GM18951 (cell line): ENCODE data around the gene GPBP1.
"Not testable (repeated sequence)": the region's sequence is repeated elsewhere in the genome, so short reads cannot be mapped to it uniquely, and the experiment has no call there.

Experiments used
- POLR2A ChIP-seq: IDR thresholded peaks from 4 replicates; pipeline ENCODE4 v1.6.1; 2011; ENCODE audit warnings: mild to moderate bottlenecking; ENCODE audit not compliant: insufficient read length, insufficient read depth; ENCODE audit errors: extremely low read depth
- in situ Hi-C: fragments of 300-500 bp; cut with MboI; formaldehyde crosslinking; loops from one replicate; pipeline ENCODE4 v1.12.0; 2022; ENCODE audit warnings: low sequenced_read_pairs, mixed read lengths, inconsistent platforms; ENCODE audit not compliant: unreplicated experiment

The GPBP1 gene

DNA sequence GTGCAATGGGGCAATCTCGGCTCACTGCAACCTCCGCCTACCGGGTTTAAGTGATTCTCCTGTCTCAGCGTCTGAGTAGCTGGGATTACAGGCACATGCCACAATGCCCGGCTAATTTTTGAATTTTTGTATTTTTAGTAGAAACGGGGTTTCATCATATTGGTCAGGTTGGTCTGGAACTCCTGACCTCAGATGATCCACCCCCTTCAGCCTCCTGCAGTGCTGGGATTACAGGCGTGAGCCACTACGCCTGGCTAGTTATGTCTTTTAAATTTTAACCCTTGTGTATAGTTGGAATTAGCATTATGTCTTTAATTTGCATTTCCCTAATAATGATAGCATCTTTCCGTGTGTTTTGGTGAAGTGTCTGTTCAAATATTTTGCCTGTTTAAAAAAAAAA is 11.5 kb downstream of the GPBP1 start:
- in situ Hi-C loops, result no loop called here
- no peak for TF ChIP-seq POLR2A

DNA sequence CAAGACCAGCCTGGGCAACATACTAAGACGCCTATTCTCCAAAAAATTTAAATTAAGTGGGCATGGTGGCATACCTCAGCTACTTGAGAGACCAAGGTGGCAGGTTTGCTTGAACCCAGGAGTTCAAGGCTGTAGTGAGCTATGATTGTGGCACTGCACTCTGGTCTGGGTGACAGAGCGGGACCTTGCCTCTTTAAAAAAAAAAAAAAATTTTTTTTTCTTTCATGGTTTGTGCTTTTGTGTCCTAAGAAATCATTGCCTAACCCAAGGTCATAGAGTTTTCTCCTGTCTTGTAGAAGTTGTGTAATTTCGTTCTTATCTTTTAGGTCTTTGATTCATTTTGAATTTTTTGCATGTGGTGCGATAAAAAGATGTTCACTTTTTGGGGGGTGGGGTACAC is 12.3 kb downstream of the GPBP1 start:
- no peak for TF ChIP-seq POLR2A
- in situ Hi-C loops, result no loop called here

DNA sequence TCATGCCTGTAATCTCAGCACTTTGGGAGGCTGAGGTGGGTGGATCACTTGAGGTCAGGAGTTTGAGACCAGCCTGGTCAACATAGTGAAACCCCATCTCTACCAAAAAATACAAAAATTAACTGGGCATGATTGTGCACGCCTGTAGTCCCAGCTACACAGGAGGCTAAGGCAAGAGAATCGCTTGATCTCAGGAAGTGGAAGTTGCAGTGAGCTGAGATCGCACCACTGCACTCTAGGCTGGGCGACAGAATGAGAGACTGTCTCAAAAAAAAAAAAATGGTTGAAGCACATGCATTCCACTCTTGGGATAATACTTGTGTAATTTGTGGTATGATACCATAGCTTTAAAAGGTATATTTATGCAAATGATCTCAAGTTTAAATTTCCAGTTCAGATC is 14.1 kb downstream of the GPBP1 start:
- in situ Hi-C loops, result not testable (repeated sequence)

GRCh38 chr5:57189515-57189914 is 15.7 kb downstream of the GPBP1 start:
- in situ Hi-C loops, result no loop called here
- TF ChIP-seq POLR2A, result no peak

- in situ Hi-C loops, result no loop called here
- TF ChIP-seq POLR2A, result no peak
Measured at GRCh38 chr5:57190593-57190992, 16.7 kb downstream of the GPBP1 start.

DNA sequence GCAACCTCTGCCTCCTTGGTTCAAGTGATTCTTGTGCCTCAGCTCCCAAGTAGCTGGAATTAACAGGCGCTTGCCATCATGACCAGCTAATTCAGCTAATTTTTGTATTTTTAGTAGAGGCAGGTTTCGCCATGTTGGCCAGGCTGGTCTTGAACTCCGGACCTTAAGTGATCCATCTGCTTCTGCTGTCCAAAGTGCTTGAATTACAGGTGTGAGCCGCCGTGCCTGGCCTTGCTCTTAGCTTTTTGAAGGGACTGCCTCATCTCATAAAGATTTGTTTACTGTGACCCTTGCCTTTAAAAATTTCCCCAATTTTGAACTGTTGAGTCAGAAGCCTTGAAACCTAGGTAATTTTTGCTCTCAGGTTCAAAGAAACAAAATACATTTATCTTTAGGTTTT is 17.3 kb downstream of the GPBP1 start:
- in situ Hi-C loops, result no loop called here
- no peak for TF ChIP-seq POLR2A

- in situ Hi-C loops, result no loop called here
- TF ChIP-seq POLR2A, result no peak
Measured at GRCh38 chr5:57191986-57192385, 18.1 kb downstream of the GPBP1 start.

- in situ Hi-C loops, result not testable (repeated sequence)
Measured at GRCh38 chr5:57192832-57193231, 19.0 kb downstream of the GPBP1 start.

DNA sequence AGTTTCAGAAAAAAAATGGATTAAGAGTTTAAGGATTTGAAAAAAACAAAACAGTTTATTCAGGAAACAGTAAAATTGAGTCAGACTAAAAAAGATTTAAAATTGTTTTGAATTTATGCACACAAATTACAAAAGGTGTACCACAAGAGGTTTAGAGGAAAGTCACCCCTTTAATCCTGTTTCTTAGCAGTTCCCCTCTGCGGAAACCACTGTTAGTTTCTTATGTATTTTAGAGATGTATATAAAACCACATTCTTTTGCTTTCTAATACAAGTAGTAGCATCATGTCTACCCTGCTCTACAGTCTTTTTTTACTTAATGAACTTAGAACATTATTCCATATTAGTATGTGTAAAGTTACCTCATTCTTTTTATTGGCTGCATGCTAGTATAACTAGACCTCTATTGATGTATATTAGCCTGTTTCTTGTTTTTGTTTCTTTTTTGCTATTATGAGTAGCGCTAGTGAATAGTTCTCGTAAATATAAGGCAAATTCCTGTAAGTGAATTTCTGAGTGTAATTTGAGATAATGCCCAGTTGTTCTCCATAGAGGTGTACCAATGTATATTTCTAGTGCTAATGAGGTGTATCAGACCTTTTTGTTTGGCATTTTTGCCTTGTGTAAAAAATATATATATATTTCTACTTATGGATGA is 20.0 kb downstream of the GPBP1 start:
- in situ Hi-C loops, result no loop called here
- no peak for TF ChIP-seq POLR2A

DNA sequence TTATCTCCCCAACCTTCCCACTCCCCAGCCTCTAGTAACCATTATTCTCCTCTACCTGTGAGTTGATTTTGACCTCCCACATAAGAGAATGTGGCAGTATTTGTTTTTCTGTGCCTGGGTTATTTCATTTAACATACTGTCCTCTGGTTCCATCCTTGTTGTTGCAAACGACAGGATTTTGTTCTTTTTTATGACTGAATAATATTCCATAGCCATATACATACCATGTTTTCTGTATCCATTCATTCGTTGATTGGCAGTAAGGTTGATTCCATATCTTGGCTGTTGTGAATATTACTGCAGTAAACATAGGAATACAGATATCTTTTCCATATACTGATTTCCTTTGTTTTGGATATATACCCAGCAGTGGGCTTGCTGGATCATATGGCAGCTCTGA is 20.8 kb downstream of the GPBP1 start:
- TF ChIP-seq POLR2A, result no peak
- in situ Hi-C loops, result no loop called here

GRCh38 chr5:57195060-57195459 is 21.2 kb downstream of the GPBP1 start:
- no peak for TF ChIP-seq POLR2A
- in situ Hi-C loops, result no loop called here

DNA sequence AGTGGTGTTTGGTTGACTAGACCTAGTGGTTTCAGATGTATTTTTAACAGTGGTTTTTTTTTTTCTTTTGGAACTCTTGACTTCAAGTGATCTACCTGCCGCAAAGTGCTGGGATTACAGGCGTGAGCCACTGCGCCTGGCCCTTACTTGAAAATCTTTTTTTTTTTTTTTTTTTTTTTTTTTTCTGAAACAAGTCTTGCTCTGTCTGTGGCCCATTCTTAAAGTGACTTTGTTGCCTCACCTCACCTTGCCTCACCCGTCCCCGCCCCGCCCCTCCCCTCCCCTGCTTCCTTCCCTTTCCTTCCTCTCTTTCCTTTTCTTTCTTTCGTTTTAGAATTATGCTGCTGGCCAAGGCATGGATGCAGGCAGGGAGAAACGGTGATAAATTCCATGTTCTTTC is 26.0 kb downstream of the GPBP1 start:
- no peak for TF ChIP-seq POLR2A
- in situ Hi-C loops, result no loop called here

DNA sequence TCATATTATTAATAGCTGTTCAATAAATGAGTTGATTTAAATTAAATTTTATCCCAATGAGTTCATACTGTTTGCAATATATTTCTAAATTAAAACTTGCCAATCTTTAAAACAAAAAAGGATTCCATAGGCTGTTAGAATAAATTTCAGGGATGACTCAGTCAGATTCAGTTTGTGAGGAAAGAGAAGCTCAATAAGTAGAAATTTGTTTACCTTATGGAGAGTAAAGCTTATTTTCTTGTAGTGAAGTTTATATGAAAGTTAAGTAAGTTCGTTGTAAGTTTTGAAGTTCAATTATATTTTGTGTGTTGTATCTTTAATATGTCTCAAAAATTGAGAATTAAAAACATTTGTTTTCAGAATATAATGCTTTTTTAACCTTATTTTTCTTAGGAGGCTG is 29.0 kb downstream of the GPBP1 start:
- in situ Hi-C loops, result no loop called here
- TF ChIP-seq POLR2A, result no peak

DNA sequence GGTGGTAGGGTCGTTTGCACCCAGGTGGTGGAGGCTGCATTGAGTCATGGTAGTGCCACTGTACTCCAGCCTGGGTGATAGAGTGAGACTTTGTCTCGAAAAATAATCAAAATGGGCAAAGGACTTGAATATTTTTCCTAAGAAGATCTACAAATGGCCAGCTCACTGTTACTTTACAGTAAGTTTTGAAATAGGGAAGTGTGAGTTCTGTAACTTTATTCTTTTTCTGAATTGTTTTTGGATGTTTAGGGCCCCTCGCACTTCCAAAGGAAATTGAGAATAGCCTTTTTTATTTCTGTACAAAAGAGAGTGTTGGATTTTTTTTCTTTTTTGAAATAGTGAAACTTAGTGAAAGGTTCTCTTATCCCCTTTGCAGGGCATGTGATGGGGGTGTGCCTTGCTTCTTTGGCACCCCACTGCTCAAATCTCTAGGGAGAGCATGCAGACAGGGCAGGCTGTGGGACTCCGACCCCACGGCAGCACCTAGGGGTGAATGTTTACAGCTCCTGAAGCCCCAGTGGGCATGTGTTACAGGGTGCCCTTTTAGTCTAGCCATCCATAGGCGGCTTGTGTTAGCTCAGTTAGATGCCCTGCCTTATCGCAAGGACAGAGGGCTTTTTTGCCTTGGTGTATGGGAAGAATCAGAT is 33.3 kb downstream of the GPBP1 start:
- TF ChIP-seq POLR2A, result no peak
- in situ Hi-C loops, result no loop called here

DNA sequence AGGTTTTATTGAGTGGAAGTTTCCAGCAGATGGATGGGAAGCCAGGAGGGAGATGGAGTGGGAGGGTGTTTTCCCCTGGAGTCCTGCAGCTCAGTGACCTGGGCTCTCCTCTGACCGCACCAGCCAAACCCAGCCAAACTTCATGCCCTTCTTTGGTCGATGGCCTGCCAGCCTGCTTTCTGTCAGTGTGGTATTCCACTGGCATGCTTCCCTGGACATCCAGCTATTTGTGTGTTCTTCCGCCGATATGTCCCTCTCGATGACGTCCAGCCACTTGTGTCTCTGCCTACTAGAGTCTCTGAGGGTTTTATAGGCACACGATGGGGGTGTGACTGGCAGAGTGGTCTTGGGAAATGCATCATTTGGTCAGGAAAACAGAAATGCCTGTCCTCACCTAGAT is 33.8 kb downstream of the GPBP1 start:
- in situ Hi-C loops, result no loop called here
- TF ChIP-seq POLR2A, result no peak

- in situ Hi-C loops, result no loop called here
- TF ChIP-seq POLR2A, result no peak
Measured at GRCh38 chr5:57209316-57210040, 35.6 kb downstream of the GPBP1 start.
